Osteocyte (in vitro differentiated cells): ENCODE measurements around the gene CD84. TPM values are rescaled to one million over a fixed set of nuclear protein-coding genes. Genes with fewer than 3 reads are reported as not detected.

ENCODE experiments used
- DNase-seq: peaks from one replicate; pipeline ENCODE4 v3.0.0; 2021; ENCODE audit warnings: mixed read lengths; ENCODE audit not compliant: unreplicated experiment; ENCODE audit errors: extremely low spot score
- H3K27ac Mint-ChIP-seq: one replicate; pipeline ENCODE4 v1.8.0; 2021; ENCODE audit warnings: mild to moderate bottlenecking, mixed read lengths; ENCODE audit not compliant: unreplicated experiment
- H3K27me3 Mint-ChIP-seq: one replicate; pipeline ENCODE4 v1.8.0; 2021; ENCODE audit warnings: mixed read lengths; ENCODE audit not compliant: unreplicated experiment
- H3K36me3 Mint-ChIP-seq: one replicate; pipeline ENCODE4 v1.8.0; 2021; ENCODE audit warnings: mixed read lengths; ENCODE audit not compliant: unreplicated experiment
- H3K4me1 Mint-ChIP-seq: one replicate; pipeline ENCODE4 v1.8.0; 2021; ENCODE audit warnings: mixed read lengths; ENCODE audit not compliant: unreplicated experiment
- H3K4me3 Mint-ChIP-seq: one replicate; pipeline ENCODE4 v1.8.0; 2021; ENCODE audit warnings: mild to moderate bottlenecking, moderate library complexity, mixed read lengths; ENCODE audit not compliant: unreplicated experiment
- H3K9me3 Mint-ChIP-seq: one replicate; pipeline ENCODE4 v1.8.0; 2021; ENCODE audit warnings: mixed read lengths; ENCODE audit not compliant: unreplicated experiment
- total RNA-seq: library from RNA; stranded (reverse); gene quantifications from 2 replicates; pipeline ENCODE4 v1.2.1, GENCODE V29; 2021
- TF ChIP-seq, protein P1 (sequence below): fragments of 200-600 bp; sonication (generic); IDR thresholded peaks from 2 replicates; pipeline ENCODE4 v1.5.0; 2021; ENCODE audit warnings: antibody characterized with exemption, mild to moderate bottlenecking, moderate library complexity

CD84 gene
- total RNA-seq, 1 donor from 2014 or later, result not detected

- no peaks in the 10 kb centered on the region for H3K36me3 Mint-ChIP-seq
These were observed 20.5 kb downstream of the CD84 start for GRCh38 chr1:160558660-160559380.

DNA sequence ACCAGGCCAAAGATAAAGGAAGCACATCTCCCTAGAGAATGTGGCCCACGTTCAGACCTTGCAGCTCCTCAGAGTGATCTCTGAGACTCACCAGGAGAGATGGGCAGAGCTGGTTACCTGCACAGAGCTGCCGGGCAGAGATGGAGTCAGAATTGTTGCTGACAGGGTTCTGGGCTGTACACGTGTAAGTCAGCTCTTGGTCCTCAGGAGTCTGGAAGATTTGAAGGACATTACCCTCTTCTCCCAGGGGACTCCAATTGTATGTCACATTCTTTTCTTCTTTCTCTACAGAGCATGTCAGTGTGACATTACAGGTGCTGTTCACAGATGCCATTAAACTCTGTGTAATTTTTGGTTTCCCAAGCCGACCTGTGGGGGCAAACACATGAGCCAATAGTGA is 25.5 kb downstream of the CD84 start:
- DNase-seq, result no peak
- Mint-ChIP-seq H3K27ac (no peak overlapping the region), H3K36me3 (no peaks in the 10 kb centered on the region), H3K4me1 (no peaks in the 10 kb centered on the region), H3K9me3 (no peaks in the 10 kb centered on the region), H3K27me3 (peaks cover 6% of the 10 kb centered on the region), H3K4me3 (no peak overlapping the region)
- TF ChIP-seq, protein P1, sequence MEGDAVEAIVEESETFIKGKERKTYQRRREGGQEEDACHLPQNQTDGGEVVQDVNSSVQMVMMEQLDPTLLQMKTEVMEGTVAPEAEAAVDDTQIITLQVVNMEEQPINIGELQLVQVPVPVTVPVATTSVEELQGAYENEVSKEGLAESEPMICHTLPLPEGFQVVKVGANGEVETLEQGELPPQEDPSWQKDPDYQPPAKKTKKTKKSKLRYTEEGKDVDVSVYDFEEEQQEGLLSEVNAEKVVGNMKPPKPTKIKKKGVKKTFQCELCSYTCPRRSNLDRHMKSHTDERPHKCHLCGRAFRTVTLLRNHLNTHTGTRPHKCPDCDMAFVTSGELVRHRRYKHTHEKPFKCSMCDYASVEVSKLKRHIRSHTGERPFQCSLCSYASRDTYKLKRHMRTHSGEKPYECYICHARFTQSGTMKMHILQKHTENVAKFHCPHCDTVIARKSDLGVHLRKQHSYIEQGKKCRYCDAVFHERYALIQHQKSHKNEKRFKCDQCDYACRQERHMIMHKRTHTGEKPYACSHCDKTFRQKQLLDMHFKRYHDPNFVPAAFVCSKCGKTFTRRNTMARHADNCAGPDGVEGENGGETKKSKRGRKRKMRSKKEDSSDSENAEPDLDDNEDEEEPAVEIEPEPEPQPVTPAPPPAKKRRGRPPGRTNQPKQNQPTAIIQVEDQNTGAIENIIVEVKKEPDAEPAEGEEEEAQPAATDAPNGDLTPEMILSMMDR, result no peak

More at GRCh38 chr1:160558660-160559380, 20.5 kb downstream of the CD84 start:
- TF ChIP-seq, protein P1, result no peak
- no peak for DNase-seq
- H3K4me1 Mint-ChIP-seq, result no peaks in the 10 kb centered on the region
- no peak overlapping the region for H3K27ac Mint-ChIP-seq
- H3K9me3 Mint-ChIP-seq, result peaks cover 3% of the 10 kb centered on the region
- H3K27me3 Mint-ChIP-seq, result peaks cover 11% of the 10 kb centered on the region
- no peak overlapping the region for H3K4me3 Mint-ChIP-seq

DNA sequence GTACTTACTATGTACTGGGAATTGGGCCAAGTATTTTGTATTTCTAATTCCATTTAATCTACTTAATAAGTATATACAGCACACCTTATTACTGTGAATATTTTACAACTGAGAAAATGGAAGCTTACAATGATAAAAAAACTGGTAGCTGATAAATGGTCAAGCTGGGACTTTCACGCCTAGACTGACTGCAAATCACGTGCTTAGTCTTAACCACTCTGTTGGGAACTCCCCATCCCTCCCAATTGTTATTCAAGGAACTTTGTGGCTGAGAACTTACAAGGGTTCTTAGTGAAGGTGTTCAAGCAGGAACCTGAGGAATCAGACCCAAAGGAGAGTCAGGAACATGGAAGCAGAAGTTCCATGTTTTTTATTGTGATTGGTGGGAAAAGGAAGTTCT is 26.9 kb downstream of the CD84 start:
- no peaks in the 10 kb centered on the region for H3K36me3 Mint-ChIP-seq
- H3K27ac Mint-ChIP-seq, result no peak overlapping the region
- no peaks in the 10 kb centered on the region for H3K4me1 Mint-ChIP-seq
- TF ChIP-seq, protein P1, result no peak
- no peaks in the 10 kb centered on the region for H3K9me3 Mint-ChIP-seq
- peaks cover 4% of the 10 kb centered on the region for H3K27me3 Mint-ChIP-seq
- no peak for DNase-seq
- H3K4me3 Mint-ChIP-seq, result no peak overlapping the region

- TF ChIP-seq, protein P1, result no peak
- no peak for DNase-seq
- Mint-ChIP-seq H3K27me3 (no peaks in the 10 kb centered on the region), H3K4me3 (no peak overlapping the region), H3K36me3 (no peaks in the 10 kb centered on the region), H3K27ac (no peak overlapping the region), H3K4me1 (no peaks in the 10 kb centered on the region), H3K9me3 (no peaks in the 10 kb centered on the region)
These were observed 28.7 kb downstream of the CD84 start for GRCh38 chr1:160550572-160551034.

DNA sequence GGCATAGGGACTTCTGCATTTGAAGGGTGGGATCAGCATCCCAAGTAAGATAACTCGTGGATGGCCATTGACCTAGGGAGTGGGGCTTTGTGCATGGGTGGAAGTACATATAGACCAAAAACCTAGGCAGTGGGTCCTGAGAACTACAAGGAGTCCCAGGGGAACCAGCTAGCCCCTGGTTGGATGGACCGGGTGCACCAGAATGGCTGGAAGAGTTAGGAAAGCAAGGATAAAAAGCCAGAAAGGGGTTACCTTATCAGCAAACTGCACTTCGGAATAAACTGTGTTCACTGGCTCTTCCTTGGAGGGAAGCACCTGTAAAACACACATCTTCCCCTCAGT is 29.7 kb downstream of the CD84 start:
- H3K36me3 Mint-ChIP-seq, result no peaks in the 10 kb centered on the region
- no peaks in the 10 kb centered on the region for H3K4me1 Mint-ChIP-seq
- TF ChIP-seq, protein P1, result no peak
- no peak for DNase-seq
- H3K4me3 Mint-ChIP-seq, result no peak overlapping the region
- no peak overlapping the region for H3K27ac Mint-ChIP-seq
- H3K27me3 Mint-ChIP-seq, result no peaks in the 10 kb centered on the region
- H3K9me3 Mint-ChIP-seq, result no peaks in the 10 kb centered on the region
